Transverse colon (tissue), 4 donors: ENCODE data around the gene CENPF. TPM values are rescaled to one million over a fixed set of nuclear protein-coding genes. Genes with fewer than 3 reads are reported as not detected.

ENCODE experiments used
- DNase-seq: peaks from one replicate; pipeline ENCODE4 v3.0.0-alpha.2; 2019
- H3K27ac ChIP-seq, 4 donors: fragments of 200-600 bp; sonication (generic); 2 replicates each; pipeline ENCODE4 v1.5.1; 2016 to 2018; ENCODE audit warnings: inconsistent platforms in 4 of 4
- H3K27me3 ChIP-seq: fragments of 200-600 bp; sonication (generic); 2 replicates; pipeline ENCODE4 v1.5.1; 2017; ENCODE audit warnings: inconsistent platforms
- H3K36me3 ChIP-seq, 4 donors: fragments of 200-600 bp; sonication (generic); 2 replicates each; pipeline ENCODE4 v1.5.1; 2017 to 2019; ENCODE audit warnings: inconsistent platforms in 4 of 4
- H3K4me1 ChIP-seq, 4 donors: fragments of 200-600 bp; sonication (generic); 2 replicates each; pipeline ENCODE4 v1.5.1; 2017 to 2020; ENCODE audit warnings: inconsistent platforms in 4 of 4
- H3K4me3 ChIP-seq, 4 donors: fragments of 200-600 bp; sonication (generic); 1 replicate in 1 of 4; 2 replicates in 3 of 4; pipeline versions ENCODE4 v1.5.1 to v1.6.1; 2017 to 2019; ENCODE audit warnings: inconsistent platforms in 4 of 4
- H3K9me3 ChIP-seq, 2 donors: fragments of 200-600 bp; sonication (generic); 2 replicates each; pipeline ENCODE4 v1.5.1; 2017 to 2019; ENCODE audit warnings: inconsistent platforms in 2 of 2
- EP300 ChIP-seq: sonication (generic); formaldehyde crosslinking; IDR thresholded peaks from one replicate; pipeline ENCODE4 v1.6.1; 2017; ENCODE audit warnings: antibody characterized with exemption, low read depth
- POLR2A ChIP-seq: fragments of 450-650 bp; IDR thresholded peaks from one replicate; pipeline ENCODE4 v1.6.1; 2016; ENCODE audit warnings: antibody characterized with exemption, mild to moderate bottlenecking, moderate library complexity
- POLR2AphosphoS5 ChIP-seq, 3 donors: sonication (generic); formaldehyde crosslinking; IDR thresholded peaks; one replicate each; pipeline ENCODE4 v1.6.1; 2016; ENCODE audit warnings: antibody characterized with exemption in 3 of 3
- WGBS, 2 donors: methylation state at CpG; one replicate each; pipeline ENCODE4 v1.1.5; 2018; ENCODE audit warnings: low coverage in 1 of 2; 5-methylcytosine and 5-hydroxymethylcytosine counted together
- in situ Hi-C, 4 donors: fragments of 200-750 bp; cut with MboI; loops; one replicate each; pipeline versions ENCODE4 v1.15.0 to v1.15.1; 2017; ENCODE audit warnings: low sequenced_read_pairs in 3 of 4, low pct_ligation_motif_present in 1 of 4, low pct_unique_long_range_greater_than_20kb in 1 of 4
- intact Hi-C: fragments of 100-400 bp; cut with DNase I; formaldehyde crosslinking; loops from one replicate; pipeline ENCODE4 v1.15.1; 2023; ENCODE audit warnings: low total_unique reads
- total RNA-seq, 4 donors: library from RNA; depleted of rRNA; stranded (reverse); fragments of >200 nt; gene quantifications; one replicate each; pipeline ENCODE4 v1.1.0, GENCODE V29; 2016
- TF ChIP-seq, protein P1 (sequence below), 5 experiments: fragments of 200-600 bp in 3 of 5; fragments of 450-650 bp in 2 of 5; sonication (generic) in 3 of 5; IDR thresholded peaks; 1 replicate in 2 of 5; 2 replicates in 3 of 5; pipeline ENCODE4 v1.5.1; 2016 to 2017; ENCODE audit warnings: antibody characterized with exemption in 5 of 5, inconsistent platforms in 3 of 5, mild to moderate bottlenecking in 2 of 5, moderate library complexity in 1 of 5

The CENPF gene
- total RNA-seq, 4 donors from 2014 or later = 1.5 to 49.8 (median 3.4) TPM

DNA sequence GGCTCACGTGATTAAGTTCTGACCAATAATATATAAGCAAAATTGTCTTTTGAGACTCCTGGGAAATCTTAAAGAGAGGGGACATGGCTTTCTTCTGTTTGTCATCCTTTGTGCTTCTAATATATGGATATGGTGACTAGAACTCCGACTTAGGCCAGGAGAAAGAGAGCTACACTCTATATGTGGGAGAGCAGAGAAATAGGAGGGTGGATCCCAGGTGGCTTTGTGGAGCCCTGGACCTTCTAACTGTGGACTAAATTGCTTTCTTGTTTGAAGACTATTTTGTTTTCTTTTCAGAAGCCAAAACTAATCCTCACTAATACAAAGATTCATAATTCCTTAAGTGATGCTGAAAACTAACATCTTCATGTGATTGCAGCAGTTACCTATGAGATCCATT, 75.0 kb downstream of the CENPF start:
- Histone ChIP-seq H3K36me3 (no peaks in the 10 kb centered on the region), H3K9me3 (no peaks in the 10 kb centered on the region), H3K4me1 (no peaks in the 10 kb centered on the region), H3K27me3 (no peaks in the 10 kb centered on the region), H3K27ac (no peak overlapping the region), H3K4me3 (no peak overlapping the region)
- 79 to 92% methylated on average over 2 of the region's 2 CpGs for WGBS, 2 donors
- no peak for DNase-seq
- in situ Hi-C loops = no loop called here
- no peak for TF ChIP-seq POLR2AphosphoS5 (IDR thresholded peaks at IDR 0.05)
- TF ChIP-seq, protein P1, sequence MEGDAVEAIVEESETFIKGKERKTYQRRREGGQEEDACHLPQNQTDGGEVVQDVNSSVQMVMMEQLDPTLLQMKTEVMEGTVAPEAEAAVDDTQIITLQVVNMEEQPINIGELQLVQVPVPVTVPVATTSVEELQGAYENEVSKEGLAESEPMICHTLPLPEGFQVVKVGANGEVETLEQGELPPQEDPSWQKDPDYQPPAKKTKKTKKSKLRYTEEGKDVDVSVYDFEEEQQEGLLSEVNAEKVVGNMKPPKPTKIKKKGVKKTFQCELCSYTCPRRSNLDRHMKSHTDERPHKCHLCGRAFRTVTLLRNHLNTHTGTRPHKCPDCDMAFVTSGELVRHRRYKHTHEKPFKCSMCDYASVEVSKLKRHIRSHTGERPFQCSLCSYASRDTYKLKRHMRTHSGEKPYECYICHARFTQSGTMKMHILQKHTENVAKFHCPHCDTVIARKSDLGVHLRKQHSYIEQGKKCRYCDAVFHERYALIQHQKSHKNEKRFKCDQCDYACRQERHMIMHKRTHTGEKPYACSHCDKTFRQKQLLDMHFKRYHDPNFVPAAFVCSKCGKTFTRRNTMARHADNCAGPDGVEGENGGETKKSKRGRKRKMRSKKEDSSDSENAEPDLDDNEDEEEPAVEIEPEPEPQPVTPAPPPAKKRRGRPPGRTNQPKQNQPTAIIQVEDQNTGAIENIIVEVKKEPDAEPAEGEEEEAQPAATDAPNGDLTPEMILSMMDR (IDR thresholded peaks at IDR 0.05) = no peak
- no peak for TF ChIP-seq POLR2A
- intact Hi-C loops = no loop called here

DNA sequence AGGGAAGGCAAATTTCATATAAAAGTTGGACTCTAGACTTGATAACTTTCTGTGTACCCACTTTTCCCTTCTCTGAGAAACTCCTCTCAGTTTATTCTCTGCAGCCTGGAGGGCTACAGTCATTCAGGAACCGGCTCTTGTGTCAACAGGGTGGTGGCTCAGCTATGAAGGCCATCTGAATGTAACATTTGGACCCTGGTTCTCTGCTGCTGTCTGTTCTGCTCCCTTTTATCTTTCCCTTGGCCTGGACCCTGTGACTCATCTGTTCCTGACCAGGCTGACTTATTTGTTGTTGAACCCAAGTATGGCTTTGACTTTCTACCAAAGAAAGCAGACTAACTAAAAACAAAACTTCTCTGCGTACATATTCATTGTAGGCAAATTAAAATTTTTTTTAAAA, 75.4 kb downstream of the CENPF start:
- no peaks in the 10 kb centered on the region for H3K9me3 ChIP-seq
- no peaks in the 10 kb centered on the region for H3K27me3 ChIP-seq
- in situ Hi-C loops = no loop called here
- no peak for DNase-seq
- H3K36me3 ChIP-seq = no peaks in the 10 kb centered on the region
- no peaks in the 10 kb centered on the region for H3K4me1 ChIP-seq
- WGBS, 2 donors = 46 to 75% methylated on average over 2 of the region's 2 CpGs
- no peak overlapping the region for H3K4me3 ChIP-seq
- intact Hi-C loops = no loop called here
- H3K27ac ChIP-seq = no peak overlapping the region
- TF ChIP-seq EP300 (no peak), POLR2AphosphoS5 (IDR thresholded peaks at IDR 0.05) (no peak), POLR2A (no peak)
- TF ChIP-seq, protein P1 (IDR thresholded peaks at IDR 0.05) = no peak

DNA sequence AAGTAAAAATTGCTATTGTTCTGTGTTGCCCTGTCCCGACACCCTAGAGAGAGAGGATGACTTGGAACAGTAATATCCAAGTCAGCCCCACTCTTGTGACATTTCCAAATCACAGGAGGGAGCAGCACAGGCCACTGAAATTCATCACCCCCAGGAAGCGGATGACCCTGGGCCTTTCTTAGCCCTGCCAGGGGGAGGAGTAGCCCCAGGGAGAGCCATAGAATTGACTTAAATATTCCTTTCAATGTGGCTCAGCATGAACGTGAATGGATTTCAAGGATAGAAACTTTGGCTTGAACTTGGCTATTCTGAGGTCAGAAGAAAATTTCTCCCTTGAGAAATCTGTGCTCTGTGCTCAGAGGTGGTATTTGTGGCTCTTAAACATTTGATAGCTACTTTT, 80.6 kb downstream of the CENPF start:
- no peaks in the 10 kb centered on the region for H3K4me1 ChIP-seq
- H3K27me3 ChIP-seq = no peaks in the 10 kb centered on the region
- H3K9me3 ChIP-seq = no peaks in the 10 kb centered on the region
- H3K27ac ChIP-seq = no peak overlapping the region
- no peak overlapping the region for H3K4me3 ChIP-seq
- DNase-seq = no peak
- in situ Hi-C loops (no loop called here), intact Hi-C loops (no loop called here)
- H3K36me3 ChIP-seq = no peaks in the 10 kb centered on the region
- 69 to 78% methylated on average over 2 to 3 of the region's 3 CpGs for WGBS, 2 donors
- TF ChIP-seq POLR2A (no peak), POLR2AphosphoS5 (IDR thresholded peaks at IDR 0.05) (no peak), EP300 (no peak)
- TF ChIP-seq, protein P1 (IDR thresholded peaks at IDR 0.05) = no peak

DNA sequence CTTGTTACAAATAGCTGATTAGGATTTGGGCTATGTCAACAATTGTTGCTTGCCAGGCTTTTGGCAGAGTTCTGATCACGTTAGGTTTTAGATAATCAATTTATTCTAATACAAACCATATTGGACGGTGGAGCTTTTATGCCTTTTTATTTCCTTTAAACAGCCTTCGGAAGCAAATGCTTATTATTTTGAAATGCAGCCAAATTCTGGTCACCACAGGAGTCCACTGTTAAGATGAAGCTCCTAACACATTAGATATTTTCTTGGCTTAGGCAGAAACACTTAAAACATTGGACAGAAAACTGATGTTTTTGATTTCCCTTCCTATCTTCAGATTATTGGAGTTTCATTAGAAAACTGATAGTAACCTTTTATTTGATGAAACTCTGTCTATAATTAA, 82.9 kb downstream of the CENPF start:
- Histone ChIP-seq H3K27me3 (no peaks in the 10 kb centered on the region), H3K36me3 (no peaks in the 10 kb centered on the region), H3K4me1 (no peaks in the 10 kb centered on the region), H3K27ac (no peak overlapping the region), H3K9me3 (no peaks in the 10 kb centered on the region), H3K4me3 (no peak overlapping the region)
- whole genome bisulfite sequencing, 2 donors = 35 to 42% methylated on average over 3 of the region's 3 CpGs
- intact Hi-C loops = no loop called here
- TF ChIP-seq EP300 (no peak), POLR2A (no peak), POLR2AphosphoS5 (IDR thresholded peaks at IDR 0.05) (no peak)
- TF ChIP-seq, protein P1 (IDR thresholded peaks at IDR 0.05) = no peak
- DNase-seq = no peak
- in situ Hi-C loops = no loop called here
